H9 (cell line): ENCODE measurements around the gene TESK2. TPM values are rescaled to one million over a fixed set of nuclear protein-coding genes. Genes with fewer than 3 reads are reported as not detected.

Experiments
- DNase-seq: peaks from one replicate; pipeline ENCODE4 v3.0.0-alpha.2; 2017
- H2AFZ ChIP-seq: one replicate; pipeline ENCODE4 v1.6.1; 2013; ENCODE audit warnings: mild to moderate bottlenecking, low read length, control low read depth, moderate library complexity
- H2AK5ac ChIP-seq: 2 replicates; pipeline ENCODE4 v1.6.1; 2013; ENCODE audit warnings: low read length, control low read depth, mixed read lengths; ENCODE audit not compliant: insufficient read length
- H2BK120ac ChIP-seq: one replicate; pipeline ENCODE4 v1.6.1; 2013; ENCODE audit warnings: low read depth, mild to moderate bottlenecking, low read length, control low read depth, inconsistent platforms; ENCODE audit not compliant: poor library complexity, severe bottlenecking
- H2BK12ac ChIP-seq: 2 replicates; pipeline ENCODE4 v1.6.1; 2013; ENCODE audit warnings: low read length, control low read depth, mixed read lengths, low read depth; ENCODE audit not compliant: insufficient read length
- H2BK15ac ChIP-seq: 2 replicates; pipeline ENCODE4 v1.6.1; 2013; ENCODE audit warnings: low read depth, low read length, control low read depth
- H2BK20ac ChIP-seq: one replicate; pipeline ENCODE4 v1.6.1; 2013; ENCODE audit warnings: low read depth, mild to moderate bottlenecking, low read length, control low read depth, inconsistent platforms; ENCODE audit not compliant: poor library complexity, severe bottlenecking
- H2BK5ac ChIP-seq: 2 replicates; pipeline ENCODE4 v1.6.1; 2013; ENCODE audit warnings: low read length, control low read depth, mixed read lengths; ENCODE audit not compliant: insufficient read length
- H3K14ac ChIP-seq: 2 replicates; pipeline ENCODE4 v1.6.1; 2013; ENCODE audit warnings: low read length, control low read depth; ENCODE audit not compliant: insufficient read depth
- H3K18ac ChIP-seq: 2 replicates; pipeline ENCODE4 v1.6.1; 2013; ENCODE audit warnings: low read depth, mild to moderate bottlenecking, mixed read lengths, low read length, control low read depth; ENCODE audit not compliant: insufficient read length
- H3K23ac ChIP-seq: 2 replicates; pipeline ENCODE4 v1.6.1; 2013; ENCODE audit warnings: low read length, control low read depth, mixed read lengths, low read depth; ENCODE audit not compliant: insufficient read length
- H3K23me2 ChIP-seq: 2 replicates; pipeline ENCODE4 v1.6.1; 2013; ENCODE audit warnings: low read depth, mild to moderate bottlenecking, mixed read lengths, low read length, control low read depth; ENCODE audit not compliant: insufficient read length, poor library complexity, severe bottlenecking
- H3K27ac ChIP-seq: 2 replicates; pipeline ENCODE4 v1.5.1; 2013; ENCODE audit warnings: low read length, control low read depth, mixed read lengths, low read depth; ENCODE audit not compliant: insufficient read length
- H3K27me3 ChIP-seq: 2 replicates; pipeline ENCODE4 v1.6.1; 2013; ENCODE audit warnings: low read length, control low read depth, inconsistent platforms; ENCODE audit not compliant: insufficient read depth
- H3K4ac ChIP-seq: 2 replicates; pipeline ENCODE4 v1.6.1; 2013; ENCODE audit warnings: low read depth, mild to moderate bottlenecking, control low read depth, inconsistent platforms, low read length, moderate library complexity
- H3K4me1 ChIP-seq: 2 replicates; pipeline ENCODE4 v1.6.1; 2013; ENCODE audit warnings: low read length, control low read depth, inconsistent platforms; ENCODE audit not compliant: insufficient read depth
- H3K4me2 ChIP-seq: 2 replicates; pipeline ENCODE4 v1.6.1; 2013; ENCODE audit warnings: low read length, control low read depth, mixed read lengths; ENCODE audit not compliant: insufficient read length, insufficient read depth
- H3K56ac ChIP-seq: 2 replicates; pipeline ENCODE4 v1.6.1; 2013; ENCODE audit warnings: low read depth, mild to moderate bottlenecking, mixed read lengths, low read length, control low read depth; ENCODE audit not compliant: insufficient read length
- H3K79me1 ChIP-seq: 2 replicates; pipeline ENCODE4 v1.6.1; 2013; ENCODE audit warnings: low read depth, mild to moderate bottlenecking, moderate library complexity, low read length, control low read depth, inconsistent platforms; ENCODE audit not compliant: insufficient read depth, poor library complexity, severe bottlenecking
- H3K79me2 ChIP-seq: 2 replicates; pipeline ENCODE4 v1.6.1; 2013; ENCODE audit warnings: low read length, control low read depth, inconsistent platforms; ENCODE audit not compliant: insufficient read depth
- H3K9ac ChIP-seq: 2 replicates; pipeline ENCODE4 v1.6.1; 2013; ENCODE audit warnings: low read length, control low read depth, mixed read lengths; ENCODE audit not compliant: insufficient read length; ENCODE audit errors: extremely low read depth
- H3K9me3 ChIP-seq: one replicate; pipeline ENCODE4 v1.6.1; 2013; ENCODE audit warnings: low read depth, low read length, inconsistent platforms; ENCODE audit not compliant: control insufficient read depth
- H3T11ph ChIP-seq: one replicate; pipeline ENCODE4 v1.6.1; 2013; ENCODE audit warnings: mild to moderate bottlenecking, low read length, control low read depth, inconsistent platforms
- H4K20me1 ChIP-seq: one replicate; pipeline ENCODE4 v1.6.1; 2013; ENCODE audit not compliant: control insufficient read depth, insufficient read length, insufficient read depth
- H4K5ac ChIP-seq: 2 replicates; pipeline ENCODE4 v1.6.1; 2013; ENCODE audit warnings: low read depth, mild to moderate bottlenecking, mixed read lengths, low read length, control low read depth; ENCODE audit not compliant: insufficient read length
- H4K8ac ChIP-seq: replicated peaks from 2 replicates; pipeline ENCODE4 v1.6.1; 2013; ENCODE audit warnings: low read length, control low read depth, mixed read lengths, low read depth; ENCODE audit not compliant: insufficient read length
- H4K91ac ChIP-seq: 2 replicates; pipeline ENCODE4 v1.6.1; 2013; ENCODE audit warnings: low read depth, mild to moderate bottlenecking, moderate library complexity, mixed read lengths, low read length, control low read depth; ENCODE audit not compliant: insufficient read length
- H3K27ac Mint-ChIP-seq, 3 experiments: 2 replicates in 2 of 3; 3 replicates in 1 of 3; pipeline ENCODE4 v1.8.0; 2020 to 2021; ENCODE audit warnings: mixed read lengths in 3 of 3, mild to moderate bottlenecking in 1 of 3, moderate library complexity in 1 of 3
- H3K27me3 Mint-ChIP-seq: 2 replicates; pipeline ENCODE4 v1.8.0; 2021; ENCODE audit warnings: low read depth, mild to moderate bottlenecking, moderate library complexity, mixed read lengths
- H3K36me3 Mint-ChIP-seq, 3 experiments: 2 replicates in 2 of 3; 3 replicates in 1 of 3; pipeline ENCODE4 v1.8.0; 2020 to 2021; ENCODE audit warnings: low read depth in 3 of 3, mixed read lengths in 3 of 3; ENCODE audit not compliant: insufficient read depth in 1 of 3
- H3K4me1 Mint-ChIP-seq, 2 experiments: 2 replicates each; pipeline ENCODE4 v1.8.0; 2020; ENCODE audit warnings: mixed read lengths in 2 of 2
- H3K4me3 Mint-ChIP-seq, 2 experiments: 2 replicates in 1 of 2; 3 replicates in 1 of 2; pipeline ENCODE4 v1.8.0; 2020 to 2021; ENCODE audit warnings: mild to moderate bottlenecking in 2 of 2, mixed read lengths in 2 of 2, moderate library complexity in 1 of 2
- H3K9me3 Mint-ChIP-seq, 2 experiments: 2 replicates in 1 of 2; 3 replicates in 1 of 2; pipeline ENCODE4 v1.8.0; 2020; ENCODE audit warnings: mild to moderate bottlenecking in 2 of 2, mixed read lengths in 2 of 2, moderate library complexity in 1 of 2
- WGBS: extraction: QIAGEN DNeasy Blood & Tissue Kit; methylation state at CpG from one replicate; pipeline ENCODE4 v1.1.7; 2013; ENCODE audit warnings: missing lambda C conversion rate, low lambda C conversion rate, mixed read lengths; ENCODE audit not compliant: insufficient read length; ENCODE audit errors: extremely low coverage; 5-methylcytosine and 5-hydroxymethylcytosine counted together
- total RNA-seq: library from RNA; stranded (reverse); gene quantifications from 2 replicates; pipeline ENCODE4 v1.2.1, GENCODE V29; 2021
- TF ChIP-seq, protein P1 (sequence below): fragments of 200-600 bp; sonication (generic); conservative IDR thresholded peaks from 3 replicates; pipeline ENCODE4 v1.8.0; 2021; ENCODE audit warnings: antibody characterized with exemption, mild to moderate bottlenecking

Gene TESK2
- total RNA-seq, 1 experiment from 2014 or later: 7.2 TPM

DNA sequence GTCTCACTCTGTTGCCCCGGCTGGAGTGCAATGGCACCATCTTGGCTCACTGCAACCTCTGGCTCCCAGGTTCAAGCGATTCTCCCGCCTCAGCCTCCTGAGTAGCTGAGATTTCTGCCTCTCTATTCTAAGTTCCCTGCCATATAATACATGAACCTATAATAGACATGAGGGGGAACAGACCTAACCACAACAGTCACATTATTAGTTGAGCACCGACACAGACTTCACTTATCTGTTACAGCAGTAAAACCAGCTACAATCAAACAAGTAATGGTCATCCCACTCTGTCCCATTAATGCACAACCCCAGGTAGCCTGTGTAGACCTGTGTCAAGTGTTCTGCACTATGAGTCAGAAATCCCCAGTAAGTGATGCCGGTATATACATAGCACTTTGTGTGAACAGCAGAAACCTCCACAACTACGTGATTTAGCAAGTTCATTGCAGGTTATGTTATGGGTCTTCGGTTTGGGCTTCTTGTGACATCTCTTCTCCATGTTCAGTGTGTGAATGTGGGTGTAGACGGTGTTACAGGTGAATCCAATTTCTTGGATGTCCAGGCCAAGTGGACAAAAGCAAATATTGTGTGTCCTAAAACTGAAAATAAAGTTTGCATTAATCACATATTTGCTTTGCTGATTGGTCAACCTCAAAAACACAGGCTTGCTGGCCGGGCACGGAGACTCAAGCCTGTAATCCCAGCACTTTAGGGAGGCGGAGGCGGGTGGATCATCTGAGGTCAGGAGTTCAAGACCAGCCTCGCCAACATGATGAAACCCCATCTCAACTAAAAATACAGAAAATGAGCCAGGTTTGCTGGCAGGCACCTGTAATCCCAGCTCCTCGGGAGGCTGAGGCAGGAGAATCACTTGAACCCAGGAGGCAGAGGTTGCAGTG is 12.7 kb upstream of the TESK2 start:
- no peak overlapping the region for H2BK15ac ChIP-seq
- H3K14ac ChIP-seq: no peak overlapping the region
- H2AK5ac ChIP-seq: no peak overlapping the region
- no peaks in the 10 kb centered on the region for H3K79me2 ChIP-seq
- H3K27ac ChIP-seq: no peak overlapping the region
- no peak overlapping the region for H3K4ac ChIP-seq
- DNase-seq: no peak
- H2BK5ac ChIP-seq: no peak overlapping the region
- no peak overlapping the region for H3K23ac ChIP-seq
- Mint-ChIP-seq H3K27ac (no peak overlapping the region), H3K4me3 (no peak overlapping the region; a peak in 1 of 5 replicates), H3K9me3 (peaks cover 0 to 1% of the 10 kb centered on the region in 2 experiments; a peak in 1 of 5 replicates), H3K27me3 (no peaks in the 10 kb centered on the region), H3K36me3 (peaks cover 0 to 8% (median 2%) of the 10 kb centered on the region in 3 experiments; a peak in 4 of 7 replicates), H3K4me1 (peaks cover 18 to 26% of the 10 kb centered on the region in 2 experiments)
- no peak overlapping the region for H2BK120ac ChIP-seq
- H3K9ac ChIP-seq: no peak overlapping the region
- peaks cover 8% of the 10 kb centered on the region for H3K4me1 ChIP-seq
- no peak overlapping the region for H2BK12ac ChIP-seq
- peaks cover 6% of the 10 kb centered on the region for H3K23me2 ChIP-seq
- TF ChIP-seq, protein P1, sequence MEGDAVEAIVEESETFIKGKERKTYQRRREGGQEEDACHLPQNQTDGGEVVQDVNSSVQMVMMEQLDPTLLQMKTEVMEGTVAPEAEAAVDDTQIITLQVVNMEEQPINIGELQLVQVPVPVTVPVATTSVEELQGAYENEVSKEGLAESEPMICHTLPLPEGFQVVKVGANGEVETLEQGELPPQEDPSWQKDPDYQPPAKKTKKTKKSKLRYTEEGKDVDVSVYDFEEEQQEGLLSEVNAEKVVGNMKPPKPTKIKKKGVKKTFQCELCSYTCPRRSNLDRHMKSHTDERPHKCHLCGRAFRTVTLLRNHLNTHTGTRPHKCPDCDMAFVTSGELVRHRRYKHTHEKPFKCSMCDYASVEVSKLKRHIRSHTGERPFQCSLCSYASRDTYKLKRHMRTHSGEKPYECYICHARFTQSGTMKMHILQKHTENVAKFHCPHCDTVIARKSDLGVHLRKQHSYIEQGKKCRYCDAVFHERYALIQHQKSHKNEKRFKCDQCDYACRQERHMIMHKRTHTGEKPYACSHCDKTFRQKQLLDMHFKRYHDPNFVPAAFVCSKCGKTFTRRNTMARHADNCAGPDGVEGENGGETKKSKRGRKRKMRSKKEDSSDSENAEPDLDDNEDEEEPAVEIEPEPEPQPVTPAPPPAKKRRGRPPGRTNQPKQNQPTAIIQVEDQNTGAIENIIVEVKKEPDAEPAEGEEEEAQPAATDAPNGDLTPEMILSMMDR: no peak
- WGBS: no CpG with 5 or more reads among the region's 14 CpGs
- H2AFZ ChIP-seq: no peak overlapping the region
- no peak overlapping the region for H3K56ac ChIP-seq
- H4K5ac ChIP-seq: no peak overlapping the region
- H3K27me3 ChIP-seq: no peaks in the 10 kb centered on the region
- H4K91ac ChIP-seq: no peak overlapping the region
- no peaks in the 10 kb centered on the region for H3K79me1 ChIP-seq
- no peak overlapping the region for H4K8ac ChIP-seq
- no peak overlapping the region for H3K18ac ChIP-seq
- peaks cover 3% of the 10 kb centered on the region for H4K20me1 ChIP-seq
- H3K4me2 ChIP-seq: no peak overlapping the region
- no peaks in the 10 kb centered on the region for H3K9me3 ChIP-seq
- H3T11ph ChIP-seq: no peak overlapping the region
- no peak overlapping the region for H2BK20ac ChIP-seq
